ENCODE data around the gene RNF181.

DNA sequence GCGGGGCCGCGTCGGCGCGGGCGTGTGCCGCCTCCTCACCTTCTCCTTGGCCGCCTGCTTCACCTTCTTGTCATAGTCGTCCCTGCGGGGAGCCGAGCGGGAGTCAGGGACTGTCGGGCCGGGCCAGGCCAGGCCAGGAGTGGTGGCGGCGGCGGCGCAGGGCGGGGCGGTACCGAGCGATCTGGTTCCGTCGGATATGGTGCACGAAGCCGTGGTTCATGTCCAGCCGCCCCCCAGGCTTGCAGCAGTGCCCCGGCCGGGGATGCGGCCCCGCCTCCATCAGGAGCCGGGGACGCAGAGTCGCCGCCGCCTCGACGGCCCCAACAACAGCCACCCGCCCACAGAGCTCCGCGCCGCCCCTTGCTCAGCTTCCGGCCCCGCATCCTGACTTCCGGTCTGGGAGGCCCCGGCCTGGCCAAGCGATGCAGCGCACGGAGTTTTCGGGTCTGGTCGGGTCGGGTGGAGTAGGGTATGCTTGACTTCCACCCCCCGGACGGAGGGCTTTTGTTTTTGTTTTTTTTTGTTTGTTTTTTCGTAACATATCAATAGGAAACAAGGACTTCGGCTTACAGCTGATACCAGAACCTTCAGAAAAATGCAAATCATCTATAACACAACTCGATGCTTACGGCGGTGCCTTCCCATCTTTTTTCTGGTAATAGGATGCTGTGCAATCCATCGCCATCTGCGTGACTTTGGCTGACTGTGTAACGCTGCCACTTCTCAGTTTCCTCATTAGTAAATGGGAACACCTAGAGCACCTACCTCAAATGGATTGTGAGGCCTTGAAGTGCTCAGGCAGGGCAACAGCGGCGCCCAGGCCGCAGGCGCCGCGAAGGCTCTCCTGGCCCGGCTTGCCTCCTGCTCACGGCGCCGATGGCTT lies 16.4 kb downstream of the RNF181 start, which contains the start of gene C2orf68:
- TF ChIP-seq, protein P1, sequence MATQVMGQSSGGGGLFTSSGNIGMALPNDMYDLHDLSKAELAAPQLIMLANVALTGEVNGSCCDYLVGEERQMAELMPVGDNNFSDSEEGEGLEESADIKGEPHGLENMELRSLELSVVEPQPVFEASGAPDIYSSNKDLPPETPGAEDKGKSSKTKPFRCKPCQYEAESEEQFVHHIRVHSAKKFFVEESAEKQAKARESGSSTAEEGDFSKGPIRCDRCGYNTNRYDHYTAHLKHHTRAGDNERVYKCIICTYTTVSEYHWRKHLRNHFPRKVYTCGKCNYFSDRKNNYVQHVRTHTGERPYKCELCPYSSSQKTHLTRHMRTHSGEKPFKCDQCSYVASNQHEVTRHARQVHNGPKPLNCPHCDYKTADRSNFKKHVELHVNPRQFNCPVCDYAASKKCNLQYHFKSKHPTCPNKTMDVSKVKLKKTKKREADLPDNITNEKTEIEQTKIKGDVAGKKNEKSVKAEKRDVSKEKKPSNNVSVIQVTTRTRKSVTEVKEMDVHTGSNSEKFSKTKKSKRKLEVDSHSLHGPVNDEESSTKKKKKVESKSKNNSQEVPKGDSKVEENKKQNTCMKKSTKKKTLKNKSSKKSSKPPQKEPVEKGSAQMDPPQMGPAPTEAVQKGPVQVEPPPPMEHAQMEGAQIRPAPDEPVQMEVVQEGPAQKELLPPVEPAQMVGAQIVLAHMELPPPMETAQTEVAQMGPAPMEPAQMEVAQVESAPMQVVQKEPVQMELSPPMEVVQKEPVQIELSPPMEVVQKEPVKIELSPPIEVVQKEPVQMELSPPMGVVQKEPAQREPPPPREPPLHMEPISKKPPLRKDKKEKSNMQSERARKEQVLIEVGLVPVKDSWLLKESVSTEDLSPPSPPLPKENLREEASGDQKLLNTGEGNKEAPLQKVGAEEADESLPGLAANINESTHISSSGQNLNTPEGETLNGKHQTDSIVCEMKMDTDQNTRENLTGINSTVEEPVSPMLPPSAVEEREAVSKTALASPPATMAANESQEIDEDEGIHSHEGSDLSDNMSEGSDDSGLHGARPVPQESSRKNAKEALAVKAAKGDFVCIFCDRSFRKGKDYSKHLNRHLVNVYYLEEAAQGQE (IDR thresholded peaks at IDR 0.05; ENCODE audit: insufficient read depth in 1 of 2, low read depth in 2 of 2, low read length in 2 of 2) = no peak
- TF ChIP-seq SIN3A (IDR thresholded peaks at IDR 0.05; ENCODE audit: borderline replicate concordance, insufficient read depth, low read length) = no peak

All from PFSK-1 (cell line).